SHP77 (cell line): ENCODE data around the gene MEGF10.

Experiments used
- DNase-seq, 2 experiments: peaks; one replicate each; lab custom pipeline; 2025; lab: John Stamatoyannopoulos, UW

Gene MEGF10

DNA sequence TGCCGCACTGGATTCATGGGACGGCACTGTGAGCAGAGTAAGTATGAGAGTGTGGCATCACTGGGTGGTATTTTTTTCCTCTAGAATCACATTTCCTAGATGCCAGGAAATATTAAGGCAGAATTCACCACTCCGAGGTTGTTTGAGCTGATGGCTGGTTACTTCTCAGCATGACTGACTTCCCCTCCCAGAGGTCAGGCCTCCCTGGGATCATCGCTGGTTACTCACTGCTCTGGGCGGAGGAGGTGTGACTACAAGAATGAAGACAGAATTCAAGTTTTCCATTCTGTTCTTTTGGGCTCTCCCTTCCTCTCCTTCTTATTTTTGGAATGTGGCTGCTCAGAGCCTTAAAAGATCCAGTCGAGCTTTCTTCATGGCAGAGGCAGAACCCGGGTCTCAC, 150.2 kb downstream of the MEGF10 start:
- DNase-seq: no peak

DNA sequence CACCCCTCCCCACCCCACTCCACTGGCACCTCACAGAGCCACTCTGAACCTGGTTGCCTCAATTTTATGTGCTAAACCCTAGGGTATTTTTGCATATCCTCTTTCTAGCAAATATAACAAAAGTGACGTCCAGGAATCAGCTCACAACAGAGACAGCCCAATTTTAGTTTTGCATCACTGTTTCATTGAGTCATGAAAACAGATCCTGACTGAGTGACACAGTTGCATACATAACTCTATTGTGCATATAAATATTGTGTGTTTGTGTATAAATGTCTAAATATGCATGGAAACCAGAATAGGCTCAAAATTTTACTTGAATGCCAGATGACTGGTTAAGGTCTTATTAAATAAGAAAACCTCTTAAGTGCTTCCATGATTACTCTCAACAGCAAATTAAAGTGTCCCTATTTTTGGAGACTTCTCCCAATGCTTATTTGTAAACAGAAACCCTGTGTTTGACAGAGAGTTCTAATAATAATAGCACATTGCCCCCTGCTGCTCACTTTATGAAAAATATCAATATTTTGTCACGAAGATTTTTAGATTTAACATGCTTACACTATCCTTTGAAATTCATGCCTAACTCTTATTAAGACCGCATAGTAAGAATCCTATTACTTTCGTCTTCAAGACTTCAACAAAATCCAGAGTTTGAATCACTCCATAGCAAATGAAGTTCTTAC, 151.3 kb downstream of the MEGF10 start:
- DNase-seq: peak in 1 of 2 experiments; percentile 5

DNA sequence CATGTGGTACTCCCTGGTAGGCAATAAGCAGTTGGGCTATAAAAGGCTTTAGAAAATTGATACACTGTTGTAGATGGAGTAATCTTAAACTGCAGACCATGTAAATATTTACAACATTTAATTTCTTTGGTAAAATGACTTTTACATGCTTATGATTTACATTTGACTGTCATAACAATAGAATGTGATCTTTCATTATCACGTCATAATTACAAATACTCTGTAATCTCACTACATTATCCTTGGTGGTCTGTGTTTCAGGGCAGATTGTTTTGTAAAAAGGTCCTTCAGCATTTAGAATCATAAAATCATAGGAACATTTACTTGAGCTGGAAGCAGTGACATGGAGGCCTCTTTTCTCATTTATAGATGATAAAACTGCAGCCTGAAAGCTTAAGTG, 153.6 kb downstream of the MEGF10 start:
- DNase-seq: no peak

DNA sequence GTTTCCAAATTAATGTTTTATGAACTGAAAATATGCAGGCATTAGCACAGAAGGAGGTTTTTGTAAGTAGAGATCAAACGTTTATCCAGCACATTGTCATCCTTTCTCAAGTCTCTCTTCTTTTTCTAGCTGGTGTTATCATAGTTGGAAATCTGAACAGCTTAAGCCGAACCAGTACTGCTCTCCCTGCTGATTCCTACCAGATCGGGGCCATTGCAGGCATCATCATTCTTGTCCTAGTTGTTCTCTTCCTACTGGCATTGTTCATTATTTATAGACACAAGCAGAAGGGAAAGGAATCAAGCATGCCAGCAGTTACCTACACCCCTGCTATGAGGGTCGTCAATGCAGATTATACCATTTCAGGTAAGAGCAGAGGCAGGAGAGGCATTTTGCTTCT, 154.7 kb downstream of the MEGF10 start:
- DNase-seq: no peak

DNA sequence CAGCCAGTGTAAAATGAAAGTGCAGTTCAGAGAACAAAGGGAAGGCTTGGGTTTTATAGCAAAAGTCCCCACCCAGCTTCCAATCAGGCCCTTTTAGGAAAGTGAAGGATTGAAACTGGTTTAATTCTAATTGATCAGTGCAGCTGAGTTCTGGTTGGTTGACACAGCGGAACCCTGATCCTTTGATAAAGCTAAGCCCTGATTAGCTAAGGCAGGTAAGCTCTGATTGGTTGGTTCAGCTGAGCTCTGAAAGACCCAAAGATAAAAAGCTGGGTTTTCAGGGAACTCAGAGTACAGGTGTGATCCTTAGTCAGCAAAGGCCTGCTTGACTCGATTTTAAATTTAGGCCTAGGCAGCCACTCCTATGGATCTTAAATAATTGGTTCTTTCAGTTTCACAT, 156.0 kb downstream of the MEGF10 start:
- no peak for DNase-seq

DNA sequence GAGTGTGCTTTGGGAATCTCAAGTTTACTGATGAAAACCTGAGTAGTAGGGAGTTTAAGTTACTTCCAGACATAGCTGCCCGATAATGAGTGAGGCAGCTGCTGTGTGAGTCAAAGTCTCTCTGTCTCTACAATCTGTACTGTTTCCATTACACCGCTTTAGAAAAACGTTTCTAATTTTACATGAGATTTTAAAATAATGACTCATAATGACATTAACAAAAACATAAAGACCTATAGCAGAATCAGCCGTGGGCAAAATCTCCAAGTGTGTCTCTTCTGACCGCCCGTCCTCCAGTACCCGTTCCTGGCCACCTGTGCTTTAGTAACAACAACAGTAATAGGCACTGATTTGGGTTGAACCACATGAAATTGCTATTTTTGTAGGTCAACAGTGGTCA, 157.2 kb downstream of the MEGF10 start:
- no peak for DNase-seq

DNA sequence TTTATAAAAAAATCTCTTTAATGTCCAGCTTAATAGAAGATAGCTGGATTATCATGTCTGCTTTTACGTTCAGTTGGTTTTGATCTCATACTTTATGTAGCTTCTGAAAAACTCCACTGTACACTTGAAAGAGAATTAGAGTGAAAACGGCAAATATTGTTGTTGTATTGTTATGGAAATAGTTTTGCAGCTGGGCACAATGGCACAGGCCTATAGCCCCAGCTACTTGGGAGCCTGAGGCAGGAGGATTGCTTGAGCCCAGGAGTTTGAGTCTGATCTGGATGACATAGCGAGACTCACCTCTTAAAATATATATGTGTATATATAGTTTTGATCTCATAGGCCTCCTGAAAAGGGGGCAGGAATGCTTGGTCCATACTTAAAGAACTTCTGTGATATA, 159.4 kb downstream of the MEGF10 start:
- DNase-seq: no peak

DNA sequence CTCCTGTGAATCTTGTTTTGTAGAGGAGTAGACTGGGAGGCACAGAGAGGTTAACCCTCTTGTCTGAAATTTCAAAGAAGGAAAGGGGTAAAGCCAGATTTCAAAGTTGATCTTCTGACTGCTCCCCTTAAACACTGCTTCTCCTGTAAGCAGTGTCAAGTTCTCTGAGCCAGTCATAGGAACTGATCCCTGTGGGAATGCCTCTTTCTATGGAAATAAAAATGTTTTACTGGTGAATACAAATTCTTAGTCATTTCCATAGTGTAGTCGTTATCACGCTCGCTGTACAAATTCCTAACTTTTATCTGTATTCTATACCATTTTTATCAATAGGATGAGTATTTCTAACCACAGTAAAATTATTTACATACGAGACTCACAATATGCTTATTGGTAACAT, 160.5 kb downstream of the MEGF10 start:
- no peak for DNase-seq

DNA sequence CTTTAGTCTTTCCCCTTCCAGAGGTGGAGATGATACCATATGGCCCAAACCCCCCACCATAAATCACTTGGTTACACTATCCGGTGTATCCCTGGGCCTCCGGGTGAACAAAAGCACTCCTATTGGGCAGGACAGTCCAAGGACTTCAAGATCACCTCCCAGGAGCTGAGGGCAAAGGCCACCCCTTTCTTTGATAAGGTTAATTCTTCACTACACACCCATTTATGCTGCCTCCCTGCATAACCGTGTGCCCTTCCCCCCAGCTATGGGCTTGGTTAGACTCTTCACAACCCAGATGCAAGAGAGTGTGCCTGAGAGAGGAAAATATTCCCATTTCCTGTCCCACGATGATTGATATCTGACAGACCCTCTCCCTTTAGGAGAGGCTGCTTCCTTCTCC, 162.0 kb downstream of the MEGF10 start:
- no peak for DNase-seq

DNA sequence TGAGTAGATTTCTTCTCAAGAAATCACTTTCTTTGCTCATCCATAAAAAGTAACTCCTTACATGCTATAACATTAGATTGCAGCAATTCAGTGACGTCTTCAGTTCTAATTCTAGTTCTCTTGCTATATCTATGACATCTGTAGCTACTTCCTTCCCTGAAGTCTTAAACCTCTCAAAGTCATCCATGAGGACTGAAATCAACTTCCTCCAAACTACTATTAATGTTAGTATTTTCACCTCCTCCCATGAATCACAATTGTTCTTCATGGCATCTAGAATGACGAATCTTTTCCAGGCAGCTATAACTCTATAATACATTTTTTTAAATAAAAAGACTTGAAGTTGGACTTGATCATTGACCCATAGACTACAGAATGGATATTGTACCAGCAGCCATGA, 180.6 kb downstream of the MEGF10 start:
- no peak for DNase-seq

DNA sequence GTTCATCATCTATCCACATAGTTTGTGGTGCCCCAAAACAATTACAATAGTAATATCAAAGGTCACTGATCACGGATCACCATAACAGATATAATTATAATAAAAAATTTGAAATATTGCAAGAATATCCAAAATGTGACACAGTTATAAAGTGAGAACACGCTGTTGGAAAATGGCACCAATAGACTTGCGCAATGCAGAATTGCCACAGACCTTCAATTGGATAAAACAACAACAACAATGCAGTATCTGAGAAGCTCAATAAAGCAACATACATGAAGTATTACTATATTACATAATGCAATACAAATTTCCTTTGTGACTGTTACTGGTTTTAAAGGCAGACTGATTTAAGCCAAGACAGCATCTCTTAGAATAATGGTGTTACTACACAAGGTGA, 182.1 kb downstream of the MEGF10 start:
- no peak for DNase-seq

DNA sequence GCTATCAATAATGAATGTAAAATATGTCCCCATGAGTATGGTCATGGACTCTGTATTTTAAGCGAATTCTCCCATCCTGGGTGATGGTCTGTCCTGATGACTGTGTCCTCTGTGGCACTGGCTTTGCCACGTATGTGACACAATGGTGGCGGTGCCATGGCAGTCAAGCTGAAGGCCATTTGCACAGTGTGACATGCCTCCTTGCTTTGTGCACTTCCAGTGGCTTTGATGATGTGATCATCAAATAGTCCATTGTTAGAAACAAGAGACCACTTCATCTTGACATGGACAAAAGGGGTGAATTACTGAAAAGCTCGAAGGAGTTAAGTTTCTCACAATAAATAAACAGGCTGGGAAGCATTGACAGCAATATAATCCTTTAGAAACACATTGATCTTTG, 195.9 kb downstream of the MEGF10 start:
- no peak for DNase-seq

DNA sequence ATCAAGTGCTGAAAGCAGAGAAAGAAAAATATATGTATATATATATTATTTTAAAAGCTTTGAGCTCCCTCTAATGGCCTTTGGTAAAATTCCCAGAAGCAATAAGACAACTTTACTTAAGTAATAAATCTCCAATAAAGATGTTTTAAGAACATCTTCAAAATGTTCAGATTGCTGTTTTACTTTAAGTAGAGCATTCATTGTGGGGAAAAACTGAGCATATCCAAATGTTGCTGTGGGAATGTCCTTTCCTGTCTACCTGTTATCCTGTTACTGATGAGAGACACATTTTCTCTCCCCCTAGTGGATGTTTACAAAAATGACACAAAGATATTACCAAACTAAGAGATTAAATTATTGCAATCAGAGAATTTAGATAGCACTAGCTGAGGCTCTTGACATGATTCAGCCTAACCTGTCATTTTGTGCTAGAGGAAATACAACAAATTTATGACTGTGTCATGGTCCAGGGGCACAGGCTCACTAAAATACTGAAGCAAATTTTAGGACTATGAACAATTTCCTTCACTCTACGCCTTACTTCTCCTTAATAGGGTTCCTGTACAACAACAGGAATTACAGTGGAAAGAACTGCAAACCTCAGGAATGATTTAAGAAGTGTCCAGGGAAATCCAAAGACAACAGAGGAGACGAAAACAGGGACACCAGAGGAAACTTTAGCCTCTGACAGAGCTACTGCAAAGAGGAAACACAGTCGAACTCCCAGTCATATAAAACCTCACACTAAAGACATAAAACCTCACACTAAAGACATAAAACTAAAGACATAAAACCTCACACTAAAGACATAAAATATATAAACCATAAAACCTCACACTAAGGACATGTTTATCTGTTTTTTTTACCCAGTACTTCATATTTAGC, 202.5 kb downstream of the MEGF10 start:
- DNase-seq: peak; percentile 27 to 37

DNA sequence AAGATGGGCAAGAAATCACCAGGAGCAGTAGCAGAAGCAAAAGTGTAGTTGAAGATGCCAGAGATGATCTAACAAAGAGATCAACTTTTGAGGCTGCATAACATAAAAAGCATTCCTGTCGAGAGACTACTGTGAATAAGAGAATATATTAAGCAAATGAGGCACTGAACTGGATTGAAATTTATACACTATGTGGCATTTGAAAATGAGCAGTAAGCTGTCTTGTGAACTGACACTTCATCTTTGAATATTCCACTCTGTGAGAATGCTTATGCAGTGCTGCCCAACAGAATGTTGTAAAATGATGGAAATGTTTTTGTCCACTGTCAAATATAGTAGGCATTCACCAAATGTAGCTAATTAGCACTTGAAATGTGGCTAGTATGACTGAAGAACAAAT, 208.0 kb downstream of the MEGF10 start:
- no peak for DNase-seq

DNA sequence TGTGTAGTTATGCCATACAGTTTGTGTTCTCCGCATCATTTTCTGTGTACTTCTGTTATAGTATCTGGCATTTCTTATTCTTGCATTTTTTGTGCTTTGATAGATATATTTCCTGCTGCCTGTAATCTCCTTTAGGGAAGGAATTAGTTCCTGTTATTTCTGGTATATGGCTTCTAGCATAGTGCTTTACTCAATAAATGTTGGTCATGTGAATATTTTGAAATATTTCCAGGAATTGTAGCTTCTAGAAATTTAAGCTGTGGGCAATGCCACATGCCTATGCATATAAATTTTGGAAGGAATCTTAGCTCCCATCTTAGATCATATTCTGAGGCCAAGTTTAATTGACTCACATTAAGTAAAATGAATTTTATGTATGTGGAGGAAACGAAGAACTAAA, 215.3 kb downstream of the MEGF10 start:
- no peak for DNase-seq

DNA sequence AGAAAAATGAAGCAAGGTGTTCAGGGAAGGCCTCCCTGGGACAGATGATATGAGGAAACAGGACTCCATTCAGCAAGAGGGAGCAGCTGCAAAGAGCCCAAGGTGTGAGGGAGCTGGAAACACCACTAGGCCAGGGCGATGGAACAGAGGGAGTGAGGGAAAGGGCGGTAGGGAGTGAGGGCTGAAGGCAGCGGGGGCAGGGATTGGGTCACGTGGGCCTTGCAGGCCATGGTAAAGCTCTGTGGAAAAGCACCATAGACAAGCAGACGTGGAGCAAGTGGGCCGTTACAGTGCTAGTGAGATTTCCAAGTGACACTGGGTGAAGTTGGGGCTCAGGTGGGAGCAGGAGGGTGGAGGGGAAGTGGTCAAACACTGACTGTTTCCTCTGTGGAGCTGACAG, 216.0 kb downstream of the MEGF10 start:
- no peak for DNase-seq

DNA sequence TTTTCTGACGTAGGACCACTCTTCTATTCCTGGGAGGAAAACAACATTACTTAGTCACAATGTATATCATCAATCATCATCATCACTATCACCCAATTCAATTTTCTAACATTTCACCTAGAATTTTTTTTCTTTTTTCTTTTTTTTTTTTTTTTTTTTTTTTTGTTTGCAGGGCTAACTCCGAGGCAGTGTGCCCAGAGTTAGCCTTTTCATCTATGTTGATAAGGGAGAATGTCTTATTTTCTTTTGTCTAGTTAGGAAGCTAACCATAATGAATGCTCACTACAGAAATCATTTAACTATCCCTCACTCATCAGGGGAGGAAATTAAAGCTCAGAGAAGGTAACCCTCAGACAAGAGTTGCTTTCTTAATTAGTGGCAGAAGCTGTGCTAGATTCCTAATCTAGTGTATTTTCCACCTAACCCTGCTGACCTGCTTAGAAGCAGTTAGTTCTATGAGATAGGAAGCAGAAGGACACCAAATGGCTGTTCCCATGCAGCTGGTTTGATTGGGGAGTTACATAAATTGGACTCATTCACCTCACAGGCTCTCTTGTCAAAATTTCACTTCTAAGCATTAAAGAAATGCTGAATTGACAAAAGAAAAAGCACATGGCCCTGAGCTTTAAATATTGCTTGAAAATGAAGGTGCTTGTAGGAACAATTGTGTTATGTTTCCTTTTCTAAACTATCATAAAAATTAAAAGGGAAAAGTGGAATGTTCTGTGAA, 218.2 kb downstream of the MEGF10 start:
- no peak for DNase-seq
